H9 (cell line): ENCODE data around the gene MGMT. TPM values are rescaled to one million over a fixed set of nuclear protein-coding genes. Genes with fewer than 3 reads are reported as not detected.

Source experiments
- DNase-seq: peaks from one replicate; pipeline ENCODE4 v3.0.0-alpha.2; 2017
- H2AFZ ChIP-seq: one replicate; pipeline ENCODE4 v1.6.1; 2013; ENCODE audit warnings: mild to moderate bottlenecking, low read length, control low read depth, moderate library complexity
- H2AK5ac ChIP-seq: 2 replicates; pipeline ENCODE4 v1.6.1; 2013; ENCODE audit warnings: low read length, control low read depth, mixed read lengths; ENCODE audit not compliant: insufficient read length
- H2BK120ac ChIP-seq: one replicate; pipeline ENCODE4 v1.6.1; 2013; ENCODE audit warnings: low read depth, mild to moderate bottlenecking, low read length, control low read depth, inconsistent platforms; ENCODE audit not compliant: poor library complexity, severe bottlenecking
- H2BK12ac ChIP-seq: 2 replicates; pipeline ENCODE4 v1.6.1; 2013; ENCODE audit warnings: low read length, control low read depth, mixed read lengths, low read depth; ENCODE audit not compliant: insufficient read length
- H2BK15ac ChIP-seq: 2 replicates; pipeline ENCODE4 v1.6.1; 2013; ENCODE audit warnings: low read depth, low read length, control low read depth
- H2BK20ac ChIP-seq: one replicate; pipeline ENCODE4 v1.6.1; 2013; ENCODE audit warnings: low read depth, mild to moderate bottlenecking, low read length, control low read depth, inconsistent platforms; ENCODE audit not compliant: poor library complexity, severe bottlenecking
- H2BK5ac ChIP-seq: 2 replicates; pipeline ENCODE4 v1.6.1; 2013; ENCODE audit warnings: low read length, control low read depth, mixed read lengths; ENCODE audit not compliant: insufficient read length
- H3K14ac ChIP-seq: 2 replicates; pipeline ENCODE4 v1.6.1; 2013; ENCODE audit warnings: low read length, control low read depth; ENCODE audit not compliant: insufficient read depth
- H3K18ac ChIP-seq: 2 replicates; pipeline ENCODE4 v1.6.1; 2013; ENCODE audit warnings: low read depth, mild to moderate bottlenecking, mixed read lengths, low read length, control low read depth; ENCODE audit not compliant: insufficient read length
- H3K23ac ChIP-seq: 2 replicates; pipeline ENCODE4 v1.6.1; 2013; ENCODE audit warnings: low read length, control low read depth, mixed read lengths, low read depth; ENCODE audit not compliant: insufficient read length
- H3K23me2 ChIP-seq: 2 replicates; pipeline ENCODE4 v1.6.1; 2013; ENCODE audit warnings: low read depth, mild to moderate bottlenecking, mixed read lengths, low read length, control low read depth; ENCODE audit not compliant: insufficient read length, poor library complexity, severe bottlenecking
- H3K27ac ChIP-seq: 2 replicates; pipeline ENCODE4 v1.5.1; 2013; ENCODE audit warnings: low read length, control low read depth, mixed read lengths, low read depth; ENCODE audit not compliant: insufficient read length
- H3K27me3 ChIP-seq: 2 replicates; pipeline ENCODE4 v1.6.1; 2013; ENCODE audit warnings: low read length, control low read depth, inconsistent platforms; ENCODE audit not compliant: insufficient read depth
- H3K4ac ChIP-seq: 2 replicates; pipeline ENCODE4 v1.6.1; 2013; ENCODE audit warnings: low read depth, mild to moderate bottlenecking, control low read depth, inconsistent platforms, low read length, moderate library complexity
- H3K4me1 ChIP-seq: 2 replicates; pipeline ENCODE4 v1.6.1; 2013; ENCODE audit warnings: low read length, control low read depth, inconsistent platforms; ENCODE audit not compliant: insufficient read depth
- H3K4me2 ChIP-seq: 2 replicates; pipeline ENCODE4 v1.6.1; 2013; ENCODE audit warnings: low read length, control low read depth, mixed read lengths; ENCODE audit not compliant: insufficient read length, insufficient read depth
- H3K56ac ChIP-seq: 2 replicates; pipeline ENCODE4 v1.6.1; 2013; ENCODE audit warnings: low read depth, mild to moderate bottlenecking, mixed read lengths, low read length, control low read depth; ENCODE audit not compliant: insufficient read length
- H3K79me1 ChIP-seq: 2 replicates; pipeline ENCODE4 v1.6.1; 2013; ENCODE audit warnings: low read depth, mild to moderate bottlenecking, moderate library complexity, low read length, control low read depth, inconsistent platforms; ENCODE audit not compliant: insufficient read depth, poor library complexity, severe bottlenecking
- H3K79me2 ChIP-seq: 2 replicates; pipeline ENCODE4 v1.6.1; 2013; ENCODE audit warnings: low read length, control low read depth, inconsistent platforms; ENCODE audit not compliant: insufficient read depth
- H3K9ac ChIP-seq: 2 replicates; pipeline ENCODE4 v1.6.1; 2013; ENCODE audit warnings: low read length, control low read depth, mixed read lengths; ENCODE audit not compliant: insufficient read length; ENCODE audit errors: extremely low read depth
- H3K9me3 ChIP-seq: one replicate; pipeline ENCODE4 v1.6.1; 2013; ENCODE audit warnings: low read depth, low read length, inconsistent platforms; ENCODE audit not compliant: control insufficient read depth
- H3T11ph ChIP-seq: one replicate; pipeline ENCODE4 v1.6.1; 2013; ENCODE audit warnings: mild to moderate bottlenecking, low read length, control low read depth, inconsistent platforms
- H4K20me1 ChIP-seq: one replicate; pipeline ENCODE4 v1.6.1; 2013; ENCODE audit not compliant: control insufficient read depth, insufficient read length, insufficient read depth
- H4K5ac ChIP-seq: 2 replicates; pipeline ENCODE4 v1.6.1; 2013; ENCODE audit warnings: low read depth, mild to moderate bottlenecking, mixed read lengths, low read length, control low read depth; ENCODE audit not compliant: insufficient read length
- H4K8ac ChIP-seq: replicated peaks from 2 replicates; pipeline ENCODE4 v1.6.1; 2013; ENCODE audit warnings: low read length, control low read depth, mixed read lengths, low read depth; ENCODE audit not compliant: insufficient read length
- H4K91ac ChIP-seq: 2 replicates; pipeline ENCODE4 v1.6.1; 2013; ENCODE audit warnings: low read depth, mild to moderate bottlenecking, moderate library complexity, mixed read lengths, low read length, control low read depth; ENCODE audit not compliant: insufficient read length
- H3K27ac Mint-ChIP-seq, 3 experiments: 2 replicates in 2 of 3; 3 replicates in 1 of 3; pipeline ENCODE4 v1.8.0; 2020 to 2021; ENCODE audit warnings: mixed read lengths in 3 of 3, mild to moderate bottlenecking in 1 of 3, moderate library complexity in 1 of 3
- H3K27me3 Mint-ChIP-seq: 2 replicates; pipeline ENCODE4 v1.8.0; 2021; ENCODE audit warnings: low read depth, mild to moderate bottlenecking, moderate library complexity, mixed read lengths
- H3K36me3 Mint-ChIP-seq, 3 experiments: 2 replicates in 2 of 3; 3 replicates in 1 of 3; pipeline ENCODE4 v1.8.0; 2020 to 2021; ENCODE audit warnings: low read depth in 3 of 3, mixed read lengths in 3 of 3; ENCODE audit not compliant: insufficient read depth in 1 of 3
- H3K4me1 Mint-ChIP-seq, 2 experiments: 2 replicates each; pipeline ENCODE4 v1.8.0; 2020; ENCODE audit warnings: mixed read lengths in 2 of 2
- H3K4me3 Mint-ChIP-seq, 2 experiments: 2 replicates in 1 of 2; 3 replicates in 1 of 2; pipeline ENCODE4 v1.8.0; 2020 to 2021; ENCODE audit warnings: mild to moderate bottlenecking in 2 of 2, mixed read lengths in 2 of 2, moderate library complexity in 1 of 2
- H3K9me3 Mint-ChIP-seq, 2 experiments: 2 replicates in 1 of 2; 3 replicates in 1 of 2; pipeline ENCODE4 v1.8.0; 2020; ENCODE audit warnings: mild to moderate bottlenecking in 2 of 2, mixed read lengths in 2 of 2, moderate library complexity in 1 of 2
- CTCF ChIP-seq: fragments of 200-600 bp; sonication (generic); conservative IDR thresholded peaks from 3 replicates; pipeline ENCODE4 v1.8.0; 2021; ENCODE audit warnings: antibody characterized with exemption, mild to moderate bottlenecking
- WGBS: extraction: QIAGEN DNeasy Blood & Tissue Kit; methylation state at CpG from one replicate; pipeline ENCODE4 v1.1.7; 2013; ENCODE audit warnings: missing lambda C conversion rate, low lambda C conversion rate, mixed read lengths; ENCODE audit not compliant: insufficient read length; ENCODE audit errors: extremely low coverage; 5-methylcytosine and 5-hydroxymethylcytosine counted together
- total RNA-seq: library from RNA; stranded (reverse); gene quantifications from 2 replicates; pipeline ENCODE4 v1.2.1, GENCODE V29; 2021

Gene MGMT
- total RNA-seq, 1 experiment from 2014 or later, result 18.4 TPM

- Histone ChIP-seq H4K5ac (no peak overlapping the region), H2BK120ac (no peak overlapping the region), H3K4me2 (no peak overlapping the region), H3K27ac (no peak overlapping the region), H2BK5ac (no peak overlapping the region), H3K23ac (no peak overlapping the region), H3K9ac (no peak overlapping the region), H3K79me2 (no peaks in the 10 kb centered on the region), H3K9me3 (no peaks in the 10 kb centered on the region), H3T11ph (no peak overlapping the region), H4K91ac (no peak overlapping the region), H3K14ac (no peak overlapping the region), H2BK12ac (no peak overlapping the region), H3K4me1 (peaks cover 3% of the 10 kb centered on the region; the same call in 1 of the 2 replicates), H3K4ac (no peak overlapping the region), H3K27me3 (no peaks in the 10 kb centered on the region), H3K23me2 (no peaks in the 10 kb centered on the region), H3K18ac (no peak overlapping the region), H2AK5ac (no peak overlapping the region), H3K79me1 (no peaks in the 10 kb centered on the region), H4K20me1 (no peaks in the 10 kb centered on the region), H2AFZ (no peak overlapping the region), H2BK20ac (no peak overlapping the region), H2BK15ac (no peak overlapping the region), H3K56ac (no peak overlapping the region), H4K8ac (no peak overlapping the region)
- Mint-ChIP-seq H3K9me3 (peaks cover under 1 to 3% of the 10 kb centered on the region in 2 experiments; a peak in 4 of 5 replicates), H3K4me1 (peaks cover 26 to 32% of the 10 kb centered on the region in 2 experiments), H3K36me3 (peaks cover 0 to 7% (median 6%) of the 10 kb centered on the region in 3 experiments; a peak in 5 of 7 replicates), H3K27me3 (no peaks in the 10 kb centered on the region; the same call in 1 of the 2 replicates), H3K27ac (no peak overlapping the region; a peak in 1 of 7 replicates), H3K4me3 (no peak overlapping the region)
- TF ChIP-seq CTCF, result no peak
- no CpG with 5 or more reads among the region's 11 CpGs for WGBS
- DNase-seq, result peak; percentile 23
These were observed 56.8 kb downstream of the MGMT start for GRCh38 chr10:129523723-129524316.
